ENCODE data around the gene BNC2.

BNC2 gene

DNA sequence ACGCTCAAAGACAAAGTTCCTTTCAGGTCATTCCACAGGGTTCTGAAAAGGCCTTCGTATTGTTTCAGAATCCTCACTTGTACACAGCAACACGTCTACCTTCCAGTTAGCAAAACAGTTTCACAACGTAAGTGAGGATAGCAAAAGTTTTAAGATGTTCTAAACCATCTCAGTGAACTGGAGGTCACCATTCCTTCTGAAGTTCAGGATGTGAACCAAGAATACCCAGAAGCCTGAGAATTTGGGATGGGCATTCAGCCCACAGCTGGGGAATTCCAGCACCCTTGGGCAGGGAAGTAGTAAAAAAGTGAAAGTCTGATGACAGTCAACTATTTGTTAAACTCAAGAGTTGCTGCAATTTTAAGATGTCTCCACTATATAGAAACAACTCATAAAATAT, 224.5 kb downstream of the BNC2 start:
- Histone ChIP-seq H3K9me2 (ENCODE audit: low read depth, low read length) (no peaks in the 10 kb centered on the region), H3K27me3 (ENCODE audit: insufficient read depth, low read length) (no peaks in the 10 kb centered on the region), H3K4me1 (ENCODE audit: insufficient read depth, low read length, severe bottlenecking) (no peaks in the 10 kb centered on the region), H3K36me3 (ENCODE audit: insufficient read depth, low read length) (no peaks in the 10 kb centered on the region), H3K9me3 (ENCODE audit: low read length) (no peaks in the 10 kb centered on the region), H4K20me1 (ENCODE audit: insufficient read depth, low read length) (no peaks in the 10 kb centered on the region), H3K4me2 (ENCODE audit: low read length) (no peak overlapping the region), H3K9ac (ENCODE audit: low read length) (no peak overlapping the region), H3K4me3 (ENCODE audit: low read depth, low read length, poor library complexity, severe bottlenecking) (no peak overlapping the region), H2AFZ (ENCODE audit: low read length) (no peak overlapping the region), H3K27ac (ENCODE audit: low read depth, low read length, poor library complexity, severe bottlenecking) (no peak overlapping the region), H3F3A (ENCODE audit: insufficient read depth, low read length) (no peaks in the 10 kb centered on the region), H3K79me2 (ENCODE audit: insufficient read depth, low read length) (no peaks in the 10 kb centered on the region)
- TF ChIP-seq, protein P1, sequence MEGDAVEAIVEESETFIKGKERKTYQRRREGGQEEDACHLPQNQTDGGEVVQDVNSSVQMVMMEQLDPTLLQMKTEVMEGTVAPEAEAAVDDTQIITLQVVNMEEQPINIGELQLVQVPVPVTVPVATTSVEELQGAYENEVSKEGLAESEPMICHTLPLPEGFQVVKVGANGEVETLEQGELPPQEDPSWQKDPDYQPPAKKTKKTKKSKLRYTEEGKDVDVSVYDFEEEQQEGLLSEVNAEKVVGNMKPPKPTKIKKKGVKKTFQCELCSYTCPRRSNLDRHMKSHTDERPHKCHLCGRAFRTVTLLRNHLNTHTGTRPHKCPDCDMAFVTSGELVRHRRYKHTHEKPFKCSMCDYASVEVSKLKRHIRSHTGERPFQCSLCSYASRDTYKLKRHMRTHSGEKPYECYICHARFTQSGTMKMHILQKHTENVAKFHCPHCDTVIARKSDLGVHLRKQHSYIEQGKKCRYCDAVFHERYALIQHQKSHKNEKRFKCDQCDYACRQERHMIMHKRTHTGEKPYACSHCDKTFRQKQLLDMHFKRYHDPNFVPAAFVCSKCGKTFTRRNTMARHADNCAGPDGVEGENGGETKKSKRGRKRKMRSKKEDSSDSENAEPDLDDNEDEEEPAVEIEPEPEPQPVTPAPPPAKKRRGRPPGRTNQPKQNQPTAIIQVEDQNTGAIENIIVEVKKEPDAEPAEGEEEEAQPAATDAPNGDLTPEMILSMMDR (IDR thresholded peaks at IDR 0.05; ENCODE audit: low read length): no peak
- no peak for TF ChIP-seq EZH2 (IDR thresholded peaks at IDR 0.05; ENCODE audit: borderline replicate concordance, low read length)

DNA sequence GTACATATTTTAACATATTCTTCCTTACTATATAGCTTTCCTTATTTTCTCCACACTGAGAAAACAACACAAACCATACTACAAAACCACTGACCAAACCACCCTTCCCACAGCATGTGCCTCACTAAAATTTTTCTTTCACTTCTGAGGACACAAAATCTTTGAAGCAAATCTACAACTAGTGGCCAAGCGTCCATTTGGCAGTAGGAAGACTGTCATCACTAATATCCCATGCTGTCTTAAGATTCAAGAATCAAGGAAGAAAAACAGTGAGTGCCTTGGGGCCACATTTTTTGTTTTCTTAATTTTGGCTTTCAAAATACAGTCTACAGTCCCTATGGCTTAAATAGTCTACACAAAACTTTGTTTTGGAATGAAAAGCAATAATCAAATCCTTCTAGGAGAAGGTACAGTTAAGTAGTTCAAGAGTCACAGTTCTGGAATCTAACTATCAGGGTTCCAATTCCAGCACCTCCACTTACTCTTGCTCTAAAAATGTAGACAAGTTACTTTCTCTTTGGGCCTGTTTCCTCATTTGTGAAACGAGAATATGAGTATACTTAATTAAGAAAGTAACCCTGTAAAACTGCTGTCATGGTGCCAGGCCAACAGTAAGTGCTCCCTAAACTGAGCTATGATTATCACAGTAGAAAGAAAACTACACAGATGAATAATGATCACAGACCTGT, 227.9 kb downstream of the BNC2 start:
- H3K9me2 ChIP-seq (ENCODE audit: low read depth, low read length): no peaks in the 10 kb centered on the region
- H3K27me3 ChIP-seq (ENCODE audit: insufficient read depth, low read length): no peaks in the 10 kb centered on the region
- TF ChIP-seq, protein P1 (IDR thresholded peaks at IDR 0.05; ENCODE audit: low read length): no peak
- no peak for TF ChIP-seq EZH2 (IDR thresholded peaks at IDR 0.05; ENCODE audit: borderline replicate concordance, low read length)
- no peak overlapping the region for H3K9ac ChIP-seq (ENCODE audit: low read length)
- H2AFZ ChIP-seq (ENCODE audit: low read length): no peak overlapping the region
- H4K20me1 ChIP-seq (ENCODE audit: insufficient read depth, low read length): no peaks in the 10 kb centered on the region
- H3K4me3 ChIP-seq (ENCODE audit: low read depth, low read length, poor library complexity, severe bottlenecking): no peak overlapping the region
- H3K9me3 ChIP-seq (ENCODE audit: low read length): no peaks in the 10 kb centered on the region
- H3K79me2 ChIP-seq (ENCODE audit: insufficient read depth, low read length): no peaks in the 10 kb centered on the region
- no peaks in the 10 kb centered on the region for H3K4me1 ChIP-seq (ENCODE audit: insufficient read depth, low read length, severe bottlenecking)
- H3K36me3 ChIP-seq (ENCODE audit: insufficient read depth, low read length): no peaks in the 10 kb centered on the region
- no peaks in the 10 kb centered on the region for H3F3A ChIP-seq (ENCODE audit: insufficient read depth, low read length)
- H3K4me2 ChIP-seq (ENCODE audit: low read length): no peak overlapping the region
- no peak overlapping the region for H3K27ac ChIP-seq (ENCODE audit: low read depth, low read length, poor library complexity, severe bottlenecking)

DNA sequence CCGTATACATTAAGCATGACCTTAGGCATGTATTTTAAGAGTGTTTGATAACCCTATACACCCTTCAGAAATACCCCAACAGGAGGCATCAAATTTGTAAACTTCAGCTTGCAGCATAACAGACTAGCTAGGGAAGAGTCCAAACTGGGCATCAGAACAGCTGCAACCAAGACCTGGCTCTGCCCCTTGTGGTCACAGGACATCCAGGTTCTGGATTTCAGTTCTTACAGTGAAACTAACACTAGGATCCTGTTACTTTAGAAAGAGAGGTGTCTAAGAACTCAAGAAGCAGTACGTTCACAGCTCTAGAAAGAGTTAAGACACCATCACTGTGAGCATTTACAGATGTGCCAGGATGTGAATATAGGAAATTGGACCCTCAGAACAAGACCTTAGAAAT, 229.8 kb downstream of the BNC2 start:
- Histone ChIP-seq H3K4me3 (ENCODE audit: low read depth, low read length, poor library complexity, severe bottlenecking) (no peak overlapping the region), H3K9ac (ENCODE audit: low read length) (no peak overlapping the region), H3K79me2 (ENCODE audit: insufficient read depth, low read length) (no peaks in the 10 kb centered on the region), H3K9me2 (ENCODE audit: low read depth, low read length) (no peaks in the 10 kb centered on the region), H3K36me3 (ENCODE audit: insufficient read depth, low read length) (no peaks in the 10 kb centered on the region), H2AFZ (ENCODE audit: low read length) (no peak overlapping the region), H3K4me1 (ENCODE audit: insufficient read depth, low read length, severe bottlenecking) (no peaks in the 10 kb centered on the region), H3K4me2 (ENCODE audit: low read length) (no peak overlapping the region), H4K20me1 (ENCODE audit: insufficient read depth, low read length) (no peaks in the 10 kb centered on the region), H3K27ac (ENCODE audit: low read depth, low read length, poor library complexity, severe bottlenecking) (no peak overlapping the region), H3K9me3 (ENCODE audit: low read length) (no peaks in the 10 kb centered on the region), H3K27me3 (ENCODE audit: insufficient read depth, low read length) (no peaks in the 10 kb centered on the region), H3F3A (ENCODE audit: insufficient read depth, low read length) (no peaks in the 10 kb centered on the region)
- TF ChIP-seq EZH2 (IDR thresholded peaks at IDR 0.05; ENCODE audit: borderline replicate concordance, low read length): no peak
- TF ChIP-seq, protein P1 (IDR thresholded peaks at IDR 0.05; ENCODE audit: low read length): no peak
